Kidney epithelial cell (primary cell): ENCODE results near the gene GALNT1. TPM values are rescaled to one million over a fixed set of nuclear protein-coding genes. Genes with fewer than 3 reads are reported as not detected.

Experiments
- DNase-seq: peaks from one replicate; pipeline ENCODE4 v3.0.0-alpha.2; 2010; ENCODE audit warnings: low read depth
- H3K27me3 ChIP-seq: 2 replicates; pipeline ENCODE4 v1.6.0; 2011; ENCODE audit warnings: low read length; ENCODE audit not compliant: control insufficient read depth, insufficient read depth
- H3K36me3 ChIP-seq: 2 replicates; pipeline ENCODE4 v1.5.1; 2011; ENCODE audit warnings: low read length; ENCODE audit not compliant: control insufficient read depth, insufficient read depth
- H3K4me3 ChIP-seq: 2 replicates; pipeline ENCODE4 v1.5.1; 2011; ENCODE audit warnings: low read depth, mild to moderate bottlenecking, control low read depth, low read length
- total RNA-seq: library from RNA; depleted of rRNA; stranded (reverse); fragments of >200 nt; gene quantifications from 2 replicates; pipeline ENCODE4 v1.2.3, GENCODE V29; 2015
- TF ChIP-seq, protein P1 (sequence below): IDR thresholded peaks from 2 replicates; pipeline ENCODE4 v1.5.1; 2011; ENCODE audit warnings: mild to moderate bottlenecking, moderate library complexity, low read length, control low read depth, inconsistent platforms; ENCODE audit not compliant: insufficient read depth, poor library complexity, severe bottlenecking

The GALNT1 gene
- total RNA-seq, 1 donor from 2014 or later: 53.2 TPM

DNA sequence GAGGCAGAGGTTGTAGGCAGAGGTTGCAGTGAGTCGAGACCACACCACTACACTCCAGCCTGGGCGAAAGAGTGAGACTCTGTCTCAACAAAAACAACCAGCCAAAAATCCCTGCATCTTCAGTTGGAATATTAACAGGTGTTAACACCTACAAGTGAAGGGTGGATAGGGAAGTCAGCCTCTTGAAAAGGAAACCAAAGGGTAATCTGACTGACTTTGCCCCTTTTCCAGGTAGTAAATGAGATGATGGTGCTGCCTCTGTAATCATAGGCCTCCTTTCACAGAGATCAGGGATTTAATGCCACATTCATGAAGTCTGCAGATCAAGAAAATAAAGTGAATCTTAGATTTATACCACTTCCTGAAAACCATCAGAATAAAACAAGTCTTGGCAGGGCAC lies 133.6 kb downstream of the GALNT1 start:
- Histone ChIP-seq H3K36me3 (no peaks in the 10 kb centered on the region), H3K4me3 (no peak overlapping the region), H3K27me3 (no peaks in the 10 kb centered on the region)
- no peak for DNase-seq
- TF ChIP-seq, protein P1, sequence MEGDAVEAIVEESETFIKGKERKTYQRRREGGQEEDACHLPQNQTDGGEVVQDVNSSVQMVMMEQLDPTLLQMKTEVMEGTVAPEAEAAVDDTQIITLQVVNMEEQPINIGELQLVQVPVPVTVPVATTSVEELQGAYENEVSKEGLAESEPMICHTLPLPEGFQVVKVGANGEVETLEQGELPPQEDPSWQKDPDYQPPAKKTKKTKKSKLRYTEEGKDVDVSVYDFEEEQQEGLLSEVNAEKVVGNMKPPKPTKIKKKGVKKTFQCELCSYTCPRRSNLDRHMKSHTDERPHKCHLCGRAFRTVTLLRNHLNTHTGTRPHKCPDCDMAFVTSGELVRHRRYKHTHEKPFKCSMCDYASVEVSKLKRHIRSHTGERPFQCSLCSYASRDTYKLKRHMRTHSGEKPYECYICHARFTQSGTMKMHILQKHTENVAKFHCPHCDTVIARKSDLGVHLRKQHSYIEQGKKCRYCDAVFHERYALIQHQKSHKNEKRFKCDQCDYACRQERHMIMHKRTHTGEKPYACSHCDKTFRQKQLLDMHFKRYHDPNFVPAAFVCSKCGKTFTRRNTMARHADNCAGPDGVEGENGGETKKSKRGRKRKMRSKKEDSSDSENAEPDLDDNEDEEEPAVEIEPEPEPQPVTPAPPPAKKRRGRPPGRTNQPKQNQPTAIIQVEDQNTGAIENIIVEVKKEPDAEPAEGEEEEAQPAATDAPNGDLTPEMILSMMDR: no peak

DNA sequence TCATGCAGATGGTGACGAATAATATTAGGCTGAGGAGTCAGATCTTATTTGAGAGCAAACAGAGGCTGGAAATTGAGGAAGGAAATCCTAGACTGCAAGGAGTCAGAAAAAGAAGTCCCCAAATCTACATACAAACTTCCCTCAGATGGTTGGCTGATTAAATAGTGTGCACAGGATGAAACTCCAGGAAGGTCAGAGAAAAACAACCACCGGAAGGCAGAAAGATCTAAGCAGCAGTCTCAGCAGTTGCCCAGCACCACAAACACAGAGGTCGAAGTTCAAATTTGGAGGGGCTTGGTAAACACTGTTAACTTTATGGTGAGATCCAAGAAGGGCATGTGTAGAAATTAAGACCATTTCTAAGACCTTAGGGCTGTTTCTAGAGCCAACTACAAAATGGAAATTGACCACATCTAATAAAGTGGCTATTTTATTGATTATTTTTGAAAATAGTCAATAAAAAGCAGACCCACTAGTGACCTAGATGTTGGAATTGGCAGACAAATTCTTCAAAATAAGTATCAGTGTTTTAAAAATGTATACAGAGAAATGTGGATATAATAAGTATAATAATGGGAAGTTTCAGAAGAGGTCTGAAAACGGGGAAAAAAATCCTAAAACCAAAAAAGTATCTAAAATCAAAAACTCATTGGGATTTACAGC lies 134.8 kb downstream of the GALNT1 start:
- TF ChIP-seq, protein P1: no peak
- Histone ChIP-seq H3K36me3 (no peaks in the 10 kb centered on the region), H3K4me3 (no peak overlapping the region), H3K27me3 (no peaks in the 10 kb centered on the region)
- DNase-seq: no peak

DNA sequence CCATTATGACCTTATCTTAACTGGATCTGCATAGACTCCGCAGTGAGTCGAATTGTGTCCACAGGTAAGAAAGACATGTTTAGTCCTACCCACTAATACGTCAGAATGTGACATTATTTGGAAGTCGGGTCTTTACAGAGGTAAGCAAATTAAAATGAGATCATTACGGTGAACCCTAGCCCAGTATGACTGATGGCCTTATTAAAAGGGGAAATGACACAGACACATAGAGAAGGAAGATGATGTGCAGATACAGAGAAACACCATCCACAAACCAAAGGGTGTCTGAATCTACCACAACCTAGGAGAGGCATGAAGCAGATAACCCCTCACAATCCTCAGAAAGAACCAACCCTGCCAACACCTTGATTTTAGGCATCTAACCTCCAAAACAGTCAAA lies 135.6 kb downstream of the GALNT1 start:
- Histone ChIP-seq H3K36me3 (no peaks in the 10 kb centered on the region), H3K27me3 (no peaks in the 10 kb centered on the region), H3K4me3 (no peak overlapping the region)
- DNase-seq: no peak
- TF ChIP-seq, protein P1: no peak

DNA sequence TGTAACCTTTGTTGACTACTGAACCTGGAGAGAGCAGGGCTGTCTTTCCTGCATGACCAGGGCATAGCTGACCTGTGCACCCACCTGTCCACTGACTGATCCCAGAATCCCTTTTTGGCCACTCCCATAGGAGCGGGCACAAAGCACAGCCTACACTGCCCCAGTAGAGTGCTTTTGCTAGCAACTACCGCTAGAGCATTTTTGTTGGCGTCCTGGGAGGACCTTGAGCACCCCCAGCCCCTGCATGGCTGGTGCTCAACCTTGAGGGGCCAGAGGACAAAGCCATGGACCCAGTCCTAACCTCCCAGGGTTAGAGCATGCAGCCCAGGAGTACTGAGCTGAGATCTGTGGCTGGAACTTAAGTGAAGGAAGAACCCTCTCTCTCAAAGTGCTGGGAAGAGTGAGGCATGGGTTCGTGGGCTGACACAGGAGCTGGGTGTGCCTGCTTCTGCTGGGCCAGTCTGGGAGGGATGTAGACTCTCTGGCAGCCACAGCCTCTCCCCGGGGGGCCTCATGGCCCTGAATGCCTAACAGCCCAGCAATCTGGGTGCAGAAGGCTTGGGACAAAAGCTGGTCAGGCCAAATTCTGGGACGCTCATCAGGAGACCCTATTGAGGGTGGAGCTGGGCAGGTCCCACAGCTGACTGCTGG lies 140.0 kb downstream of the GALNT1 start:
- no peak overlapping the region for H3K4me3 ChIP-seq
- TF ChIP-seq, protein P1: no peak
- H3K27me3 ChIP-seq: no peaks in the 10 kb centered on the region
- H3K36me3 ChIP-seq: no peaks in the 10 kb centered on the region
- DNase-seq: no peak

DNA sequence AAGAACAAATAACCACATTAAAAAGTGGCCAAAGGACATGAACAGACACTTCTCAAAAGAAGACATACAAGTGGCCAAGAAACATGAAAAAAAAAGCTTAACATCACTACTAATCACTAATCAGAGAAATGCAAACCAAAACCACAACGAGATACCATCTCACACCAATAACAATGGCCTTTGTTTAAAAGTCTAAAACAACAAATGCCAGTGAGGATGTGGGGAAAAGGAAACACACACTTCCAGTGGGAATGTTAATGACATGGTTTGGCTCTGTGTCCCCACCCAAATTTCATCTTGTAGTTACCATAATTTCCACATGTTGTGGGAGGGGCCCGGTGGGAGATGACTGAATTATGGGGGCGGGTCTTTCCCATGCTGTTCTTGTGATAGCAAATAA lies 147.1 kb downstream of the GALNT1 start:
- H3K4me3 ChIP-seq: no peak overlapping the region
- no peak for DNase-seq
- TF ChIP-seq, protein P1: no peak
- H3K36me3 ChIP-seq: no peaks in the 10 kb centered on the region
- H3K27me3 ChIP-seq: no peaks in the 10 kb centered on the region
